GM12873 (cell line): ENCODE measurements around the gene P2RX4.

Source experiments
- TF ChIP-seq, protein P1 (sequence below): IDR thresholded peaks from 2 replicates; pipeline ENCODE4 v1.5.1; 2012; ENCODE audit warnings: low read depth, mild to moderate bottlenecking, moderate library complexity, low read length, control low read depth; ENCODE audit not compliant: insufficient read depth; ENCODE audit errors: missing control alignments

Gene P2RX4

DNA sequence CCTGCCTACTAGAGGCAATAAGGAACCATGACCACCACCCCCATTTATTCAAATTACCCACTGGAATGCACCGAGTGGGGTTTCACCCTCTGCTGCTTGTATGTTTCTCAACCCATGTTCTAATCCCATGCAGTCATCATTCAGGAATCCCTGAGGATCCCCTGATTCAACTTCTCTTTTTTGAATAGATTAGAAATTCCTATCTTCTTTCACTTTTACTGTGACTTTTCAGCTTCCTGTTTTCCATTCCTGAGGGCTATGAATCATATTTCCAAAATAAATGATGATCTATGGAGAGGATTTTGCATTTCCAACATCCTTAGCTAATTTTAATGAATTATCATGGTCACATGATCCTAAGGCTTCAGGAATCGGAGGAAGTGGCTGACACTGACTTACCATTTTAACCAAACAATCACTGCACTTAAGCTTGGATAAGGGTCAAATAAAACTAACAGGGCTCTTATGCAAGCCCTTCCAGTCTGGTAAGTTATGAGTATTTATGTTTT lies 19.4 kb upstream of the P2RX4 start:
- TF ChIP-seq, protein P1, sequence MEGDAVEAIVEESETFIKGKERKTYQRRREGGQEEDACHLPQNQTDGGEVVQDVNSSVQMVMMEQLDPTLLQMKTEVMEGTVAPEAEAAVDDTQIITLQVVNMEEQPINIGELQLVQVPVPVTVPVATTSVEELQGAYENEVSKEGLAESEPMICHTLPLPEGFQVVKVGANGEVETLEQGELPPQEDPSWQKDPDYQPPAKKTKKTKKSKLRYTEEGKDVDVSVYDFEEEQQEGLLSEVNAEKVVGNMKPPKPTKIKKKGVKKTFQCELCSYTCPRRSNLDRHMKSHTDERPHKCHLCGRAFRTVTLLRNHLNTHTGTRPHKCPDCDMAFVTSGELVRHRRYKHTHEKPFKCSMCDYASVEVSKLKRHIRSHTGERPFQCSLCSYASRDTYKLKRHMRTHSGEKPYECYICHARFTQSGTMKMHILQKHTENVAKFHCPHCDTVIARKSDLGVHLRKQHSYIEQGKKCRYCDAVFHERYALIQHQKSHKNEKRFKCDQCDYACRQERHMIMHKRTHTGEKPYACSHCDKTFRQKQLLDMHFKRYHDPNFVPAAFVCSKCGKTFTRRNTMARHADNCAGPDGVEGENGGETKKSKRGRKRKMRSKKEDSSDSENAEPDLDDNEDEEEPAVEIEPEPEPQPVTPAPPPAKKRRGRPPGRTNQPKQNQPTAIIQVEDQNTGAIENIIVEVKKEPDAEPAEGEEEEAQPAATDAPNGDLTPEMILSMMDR: no peak

DNA sequence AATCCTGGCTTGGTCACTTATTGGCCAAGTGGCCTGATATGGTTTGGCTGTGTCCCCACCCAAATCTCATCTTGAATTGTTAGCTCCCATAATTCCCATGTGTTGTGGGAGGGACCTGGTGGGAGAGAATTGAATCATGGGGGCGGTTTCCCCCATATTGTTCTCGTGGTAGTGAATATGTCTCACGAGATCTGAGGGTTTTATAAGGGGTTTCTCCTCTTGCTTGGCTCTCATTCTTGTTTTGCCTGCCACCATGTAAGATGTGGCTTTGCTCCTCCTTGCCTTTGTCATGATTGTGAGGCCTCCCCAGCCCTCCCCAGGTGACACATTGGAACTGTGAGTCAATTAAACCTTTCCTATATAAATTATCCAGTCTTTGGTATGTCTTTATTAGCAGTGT lies 18.8 kb upstream of the P2RX4 start:
- TF ChIP-seq, protein P1: no peak

DNA sequence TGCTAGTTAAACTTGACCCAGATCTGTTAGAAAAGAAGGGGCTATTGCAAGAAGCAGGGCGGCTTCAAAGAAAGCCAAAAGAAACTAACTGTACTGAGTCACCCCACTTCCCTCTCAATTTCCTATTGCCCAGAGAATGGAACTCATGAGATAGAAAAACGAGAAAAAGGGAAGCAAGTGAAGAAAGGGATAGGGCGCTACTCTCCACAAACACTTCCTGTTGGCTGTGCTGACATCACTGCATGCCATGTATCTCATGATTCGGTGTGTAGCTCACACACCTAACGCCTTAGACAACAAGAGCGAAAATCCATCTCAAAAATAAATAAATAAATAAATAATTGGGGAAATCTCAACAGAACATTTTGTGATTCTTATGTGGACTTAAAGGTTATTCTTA lies 13.0 kb upstream of the P2RX4 start:
- TF ChIP-seq, protein P1: no peak

GRCh38 chr12:121198949-121199348 lies 11.0 kb upstream of the P2RX4 start:
- TF ChIP-seq, protein P1: no peak

DNA sequence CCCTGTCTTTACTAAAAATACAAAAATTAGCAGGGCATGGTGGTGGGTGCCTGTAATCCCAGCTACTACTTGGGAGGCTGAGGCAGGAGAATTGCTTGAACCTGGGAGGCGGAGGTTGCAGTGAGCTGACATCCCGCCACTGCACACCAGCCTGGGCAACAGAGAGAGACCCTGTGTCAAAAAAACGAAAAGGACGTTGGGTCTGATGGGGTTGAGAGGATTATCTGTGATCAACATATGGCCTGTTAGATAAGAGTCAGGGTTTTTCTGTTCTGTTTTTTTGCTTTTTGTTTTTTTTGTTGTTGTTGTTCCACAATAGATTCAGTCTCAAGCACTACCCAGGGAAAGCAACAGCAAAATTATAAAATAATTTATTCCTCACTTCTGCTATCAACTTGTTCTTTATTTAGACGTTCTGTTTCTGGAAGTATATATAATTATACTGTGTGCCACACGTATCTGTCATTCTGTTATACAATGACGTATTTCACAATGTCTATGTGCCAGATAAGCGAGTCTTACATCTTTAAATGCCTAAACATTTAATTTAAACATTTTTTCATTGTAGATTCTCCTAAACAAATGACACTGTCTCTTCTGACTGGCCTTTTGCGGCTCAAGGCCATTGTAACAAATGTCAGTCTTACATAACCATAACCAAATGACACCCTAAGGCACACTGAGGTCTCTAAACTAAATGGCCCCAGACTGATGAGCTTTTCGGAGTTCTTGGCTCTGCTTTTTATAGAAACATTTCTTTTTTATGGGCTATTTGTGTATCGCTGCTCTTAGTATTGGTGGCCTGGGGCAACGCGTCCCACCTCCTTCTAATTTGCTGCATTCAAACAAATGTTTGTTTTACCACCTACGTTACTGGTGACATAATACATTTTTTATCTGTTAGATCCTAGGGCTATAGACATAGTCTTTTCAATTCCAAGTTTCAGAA lies 7.2 kb upstream of the P2RX4 start:
- TF ChIP-seq, protein P1: no peak

DNA sequence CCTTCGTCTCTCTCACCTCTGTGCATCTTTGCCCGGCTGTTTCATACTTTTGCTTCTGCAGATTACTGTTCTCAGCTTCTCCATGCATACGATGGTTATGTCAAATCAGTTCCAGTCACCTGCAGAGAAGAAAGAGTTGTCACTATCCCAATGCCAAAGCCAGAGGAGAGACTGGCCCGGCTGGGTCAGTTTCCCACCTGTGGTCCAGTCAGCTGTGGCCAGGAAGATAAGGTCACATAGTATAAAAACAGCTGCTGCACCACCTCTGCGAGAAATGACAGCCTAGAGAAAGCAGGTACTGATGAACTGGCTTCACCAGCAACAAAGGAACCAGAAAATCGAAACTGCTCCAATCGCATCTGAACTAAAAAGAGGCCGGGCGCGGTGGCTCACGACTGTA lies 6.4 kb upstream of the P2RX4 start:
- TF ChIP-seq, protein P1: no peak

GRCh38 chr12:121205491-121205890 lies 4.4 kb upstream of the P2RX4 start:
- TF ChIP-seq, protein P1: no peak
